IPS DF 4.7 (cell line): ENCODE results near the gene RSPH9.

Source experiments
- DNase-seq: peaks from one replicate; pipeline ENCODE4 v3.0.0-alpha.2; 2013; ENCODE audit warnings: low spot score; ENCODE audit errors: extremely low read depth

RSPH9 gene

GRCh38 chr6:43710576-43710975, 65.7 kb downstream of the RSPH9 start:
- no peak for DNase-seq

DNA sequence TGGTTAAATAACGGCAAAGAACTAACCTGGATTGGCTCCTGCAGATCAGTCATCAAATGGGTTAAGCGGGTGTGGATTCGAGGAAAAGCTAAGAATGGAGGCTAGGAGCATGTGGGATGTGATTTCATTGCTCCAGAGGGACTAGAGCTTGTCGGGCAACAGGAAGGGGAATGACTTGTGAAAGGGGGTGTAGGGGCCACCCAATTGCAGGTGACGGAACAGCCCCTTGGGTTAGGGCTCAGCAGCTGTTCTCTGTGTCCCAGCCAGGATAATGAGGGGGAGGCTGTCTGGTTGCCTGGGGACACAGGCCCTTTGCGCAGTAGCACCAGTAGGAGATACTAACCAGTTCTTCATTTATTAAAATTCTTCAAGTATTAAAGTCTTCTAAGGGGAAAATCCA, 67.7 kb downstream of the RSPH9 start:
- DNase-seq, result no peak

GRCh38 chr6:43713643-43714310, 68.9 kb downstream of the RSPH9 start:
- DNase-seq, result no peak

GRCh38 chr6:43714311-43715055, 69.6 kb downstream of the RSPH9 start:
- no peak for DNase-seq

DNA sequence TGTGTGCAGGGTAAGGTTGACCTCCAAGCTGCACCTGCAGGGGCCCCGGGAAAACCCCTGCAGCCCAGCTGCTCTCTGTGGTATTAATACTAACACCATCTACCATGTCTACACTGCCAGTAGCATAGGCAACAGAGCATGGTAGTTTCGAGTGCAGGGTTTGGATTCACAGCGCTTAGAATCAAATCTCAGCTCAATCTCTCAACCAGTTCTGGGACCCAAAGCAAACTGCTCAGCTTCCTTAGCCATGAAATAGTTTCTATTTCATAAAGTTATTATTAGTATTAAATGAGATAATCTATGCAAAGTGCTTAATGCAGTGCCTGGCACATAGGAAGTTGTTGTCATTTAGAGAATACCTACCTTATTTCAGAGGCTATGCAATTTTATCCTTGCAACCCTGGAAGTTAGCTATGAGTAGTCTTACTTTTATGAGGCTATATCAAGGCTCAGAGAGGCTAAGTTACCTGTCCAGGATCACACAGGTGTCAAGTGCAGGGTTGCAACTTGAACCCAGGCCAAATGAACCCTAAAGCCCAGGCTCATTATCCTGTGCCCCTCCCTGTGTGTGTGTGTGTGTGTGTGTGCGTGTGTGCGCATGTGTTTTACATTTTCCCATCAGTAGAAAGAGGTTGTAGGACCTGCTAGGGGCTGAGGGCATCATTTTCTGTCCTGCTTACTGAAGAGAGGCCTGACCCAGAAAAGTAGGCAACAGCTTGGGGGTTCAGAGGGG, 70.4 kb downstream of the RSPH9 start:
- DNase-seq, result no peak

GRCh38 chr6:43716099-43716498, 71.3 kb downstream of the RSPH9 start:
- no peak for DNase-seq

GRCh38 chr6:43717389-43717788, 72.6 kb downstream of the RSPH9 start:
- no peak for DNase-seq

DNA sequence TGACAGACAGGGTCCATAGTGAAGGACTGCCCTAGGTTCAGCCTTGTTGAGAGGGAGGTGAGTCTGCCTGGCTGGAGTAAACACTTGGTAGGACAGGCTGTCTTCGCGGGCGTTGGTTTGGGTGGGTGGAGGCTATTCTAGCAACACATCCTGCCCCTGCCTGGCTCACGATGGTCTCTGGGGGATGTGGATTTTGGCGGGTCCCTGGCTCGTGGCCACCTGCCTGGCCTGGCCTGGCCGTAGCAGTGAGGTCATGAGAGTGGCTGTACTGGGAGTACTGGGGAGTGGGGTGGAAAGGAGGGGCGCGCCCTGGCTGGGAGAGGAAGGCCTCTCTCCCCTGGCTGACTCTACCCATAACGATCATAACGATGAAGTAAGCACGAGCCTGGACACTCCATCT, 73.0 kb downstream of the RSPH9 start:
- no peak for DNase-seq

- DNase-seq, result no peak
Measured at GRCh38 chr6:43718387-43719105, 73.7 kb downstream of the RSPH9 start.

GRCh38 chr6:43719511-43719910, 74.7 kb downstream of the RSPH9 start:
- DNase-seq, result no peak

GRCh38 chr6:43720999-43721398, 76.2 kb downstream of the RSPH9 start:
- DNase-seq, result no peak
